Measurements from ENCODE around the gene ZNF808.
A peak's percentile ranks its signal among the peaks of the same experiment; 100 is the strongest.

ZNF808 gene

GRCh38 chr19:52602941-52603340, 75.5 kb downstream of the ZNF808 start:
- Histone ChIP-seq H3K27ac (peak overlapping the region; percentile 69 to 87), H3K9me3 (no peaks in the 10 kb centered on the region), H3K27me3 (no peaks in the 10 kb centered on the region), H3K36me3 (peaks cover 0 to 3% (median 0%) of the 10 kb centered on the region in 3 donors), H3K4me1 (peaks cover 0 to 32% (median 12%) of the 10 kb centered on the region in 4 donors), H3K4me3 (no peak overlapping the region)
- intact Hi-C loops (cut with DNase I; ENCODE audit: low total_unique reads) = loop anchor here (5.0 kb wide), 1 partner anchor 34 kb away; the partner anchor contains the start of gene ZNF83
- no peak for TF ChIP-seq CTCF (IDR thresholded peaks at IDR 0.05)
- DNase-seq = no peak

- no peak for TF ChIP-seq CTCF (IDR thresholded peaks at IDR 0.05)
- H3K27me3 ChIP-seq = no peaks in the 10 kb centered on the region
- peaks cover 0 to 32% (median 12%) of the 10 kb centered on the region in 4 donors for H3K4me1 ChIP-seq
- DNase-seq = no peak
- no peak overlapping the region for H3K4me3 ChIP-seq
- peaks cover 0 to 3% (median 2%) of the 10 kb centered on the region in 3 donors for H3K36me3 ChIP-seq
- H3K27ac ChIP-seq = peak overlapping the region; percentile 56 to 69
- no peaks in the 10 kb centered on the region for H3K9me3 ChIP-seq
- intact Hi-C loops (cut with DNase I; ENCODE audit: low total_unique reads) = loop anchor here (5.0 kb wide), 1 partner anchor 34 kb away; the partner anchor contains the start of gene ZNF83
Measured at GRCh38 chr19:52603558-52604207, 76.2 kb downstream of the ZNF808 start.

All from tibial artery (tissue), 4 donors.